ENCODE data around the gene SIAE. TPM values are rescaled to one million over a fixed set of nuclear protein-coding genes. Genes with fewer than 3 reads are reported as not detected.
"Not testable (repeated sequence)": the region's sequence is repeated elsewhere in the genome, so short reads cannot be mapped to it uniquely, and the experiment has no call there.

The SIAE gene
- total RNA-seq, 6 experiments from 2014 or later: 30.9 to 56.8 (median 35.6) TPM

DNA sequence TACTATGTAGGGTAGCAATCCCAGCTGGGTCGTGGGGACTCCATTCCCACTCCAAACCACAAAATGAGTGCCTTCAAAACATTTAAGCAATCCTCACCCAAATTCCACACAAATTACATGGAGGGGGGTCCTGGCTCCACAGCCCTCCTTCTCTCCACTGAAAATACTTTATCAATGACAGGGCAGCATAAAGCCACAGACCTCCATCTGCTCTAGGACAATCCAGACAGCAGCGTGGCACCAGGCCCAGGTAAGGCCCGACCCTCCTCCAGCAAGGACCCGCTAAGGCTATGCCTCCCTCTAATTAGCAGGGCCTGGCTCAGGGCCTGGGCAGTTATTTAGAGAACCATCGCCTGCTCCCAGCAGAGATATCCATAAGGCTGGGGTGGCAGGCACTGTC lies 62.5 kb downstream of the SIAE start, which contains the start of gene PANX3:
PANX3 (plus strand) TSS at position 365 of the 400 bp plus-strand sequence. CDS start 129 bp downstream, outside the sequence.
- Histone ChIP-seq H3K36me3 (no peaks in the 10 kb centered on the region), H3K9me3 (no peaks in the 10 kb centered on the region), H3K27ac (no peak within 1 kb of the TSS), H3K4me1 (no peaks in the 10 kb centered on the region), H3K27me3 (no peaks in the 10 kb centered on the region), H3K4me3 (no peak within 1 kb of the TSS)
- no peak for DNase-seq
- ATAC-seq: no peak
- no peak for TF ChIP-seq POLR2A (IDR thresholded peaks at IDR 0.05)
- TF ChIP-seq, protein P1, sequence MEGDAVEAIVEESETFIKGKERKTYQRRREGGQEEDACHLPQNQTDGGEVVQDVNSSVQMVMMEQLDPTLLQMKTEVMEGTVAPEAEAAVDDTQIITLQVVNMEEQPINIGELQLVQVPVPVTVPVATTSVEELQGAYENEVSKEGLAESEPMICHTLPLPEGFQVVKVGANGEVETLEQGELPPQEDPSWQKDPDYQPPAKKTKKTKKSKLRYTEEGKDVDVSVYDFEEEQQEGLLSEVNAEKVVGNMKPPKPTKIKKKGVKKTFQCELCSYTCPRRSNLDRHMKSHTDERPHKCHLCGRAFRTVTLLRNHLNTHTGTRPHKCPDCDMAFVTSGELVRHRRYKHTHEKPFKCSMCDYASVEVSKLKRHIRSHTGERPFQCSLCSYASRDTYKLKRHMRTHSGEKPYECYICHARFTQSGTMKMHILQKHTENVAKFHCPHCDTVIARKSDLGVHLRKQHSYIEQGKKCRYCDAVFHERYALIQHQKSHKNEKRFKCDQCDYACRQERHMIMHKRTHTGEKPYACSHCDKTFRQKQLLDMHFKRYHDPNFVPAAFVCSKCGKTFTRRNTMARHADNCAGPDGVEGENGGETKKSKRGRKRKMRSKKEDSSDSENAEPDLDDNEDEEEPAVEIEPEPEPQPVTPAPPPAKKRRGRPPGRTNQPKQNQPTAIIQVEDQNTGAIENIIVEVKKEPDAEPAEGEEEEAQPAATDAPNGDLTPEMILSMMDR (IDR thresholded peaks at IDR 0.05): no peak
- intact Hi-C loops (cut with DNase I): no loop called here
- WGBS (ENCODE audit: insufficient coverage, low coverage, low lambda C conversion rate, missing lambda C conversion rate): 19% methylated on average over 2 of the region's 5 CpGs

DNA sequence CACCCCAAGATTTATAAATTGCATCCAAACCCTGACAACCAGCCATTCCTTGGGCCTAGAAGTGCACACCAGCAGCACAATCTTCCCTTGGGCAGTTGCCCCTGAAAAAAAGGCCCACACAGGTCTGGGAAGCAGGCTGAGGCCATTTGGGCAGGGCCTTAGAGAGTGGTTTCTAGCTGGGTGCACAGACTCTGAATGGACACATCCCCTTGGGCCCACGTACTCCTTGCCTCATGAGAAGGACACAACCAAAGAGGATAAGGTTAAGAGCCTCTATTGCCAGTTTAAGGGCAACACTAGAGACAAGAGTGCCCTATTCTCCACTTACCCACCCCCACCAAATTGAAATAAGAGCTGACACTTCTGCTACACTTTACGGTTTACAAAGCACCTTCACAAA lies 63.2 kb downstream of the SIAE start:
- Histone ChIP-seq H3K4me1 (no peaks in the 10 kb centered on the region), H3K36me3 (no peaks in the 10 kb centered on the region), H3K27ac (no peak overlapping the region), H3K4me3 (no peak overlapping the region), H3K9me3 (no peaks in the 10 kb centered on the region), H3K27me3 (no peaks in the 10 kb centered on the region)
- intact Hi-C loops (cut with DNase I): no loop called here
- DNase-seq (no peak), ATAC-seq (no peak)
- 100% methylated on average over 1 of the region's 2 CpGs for WGBS (ENCODE audit: insufficient coverage, low coverage, low lambda C conversion rate, missing lambda C conversion rate)
- no peak for TF ChIP-seq POLR2A (IDR thresholded peaks at IDR 0.05)
- TF ChIP-seq, protein P1 (IDR thresholded peaks at IDR 0.05): no peak

DNA sequence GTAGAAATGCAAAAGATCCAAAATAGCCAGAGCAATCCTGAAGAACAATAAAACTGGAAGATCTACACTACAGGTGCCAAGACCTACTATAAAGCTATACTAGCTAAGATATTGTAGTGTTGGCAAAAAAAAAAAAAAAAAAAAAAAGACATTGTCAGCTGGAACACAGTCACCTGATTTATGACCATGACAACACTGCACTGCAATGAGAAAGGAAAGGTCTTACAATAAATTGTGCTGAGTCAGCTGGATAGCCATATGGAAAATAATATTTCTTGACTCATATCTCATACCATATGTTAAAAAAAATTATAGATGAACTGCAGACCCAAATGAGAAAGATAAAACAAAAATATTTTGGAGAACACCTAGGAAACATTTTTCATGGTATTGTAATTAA lies 65.4 kb downstream of the SIAE start:
- no peak for TF ChIP-seq POLR2A (IDR thresholded peaks at IDR 0.05)
- TF ChIP-seq, protein P1 (IDR thresholded peaks at IDR 0.05): no peak
- intact Hi-C loops (cut with DNase I): no loop called here
- Histone ChIP-seq H3K4me1 (no peaks in the 10 kb centered on the region), H3K4me3 (no peak overlapping the region), H3K27ac (no peak overlapping the region), H3K27me3 (no peaks in the 10 kb centered on the region), H3K36me3 (no peaks in the 10 kb centered on the region), H3K9me3 (no peaks in the 10 kb centered on the region)
- ATAC-seq (no peak), DNase-seq (no peak)

DNA sequence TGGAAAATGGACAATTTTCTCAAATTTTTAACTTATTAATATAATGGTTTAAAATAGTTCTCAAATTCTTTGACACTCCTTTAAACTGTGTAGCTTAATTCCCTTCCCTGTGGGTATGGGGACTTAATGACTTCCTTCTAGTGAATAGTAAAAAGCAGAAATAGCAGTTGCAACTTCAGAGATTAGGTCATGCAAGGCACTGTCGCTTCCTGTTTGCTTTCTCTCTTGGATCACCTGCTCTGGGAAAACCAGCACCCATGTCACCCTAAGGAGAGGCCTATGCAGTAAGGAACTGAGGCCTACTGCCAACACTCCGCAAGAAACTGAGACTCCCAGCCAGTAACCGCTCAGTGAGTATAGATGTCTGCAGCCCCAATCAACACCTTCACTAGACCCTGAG lies 67.8 kb downstream of the SIAE start:
- Histone ChIP-seq H3K4me3 (no peak overlapping the region), H3K27ac (no peak overlapping the region), H3K9me3 (no peaks in the 10 kb centered on the region), H3K27me3 (no peaks in the 10 kb centered on the region), H3K36me3 (no peaks in the 10 kb centered on the region), H3K4me1 (no peaks in the 10 kb centered on the region)
- intact Hi-C loops (cut with DNase I): no loop called here
- DNase-seq (no peak), ATAC-seq (peak; percentile 33 to 68 (median 55))
- TF ChIP-seq POLR2A (IDR thresholded peaks at IDR 0.05): no peak
- TF ChIP-seq, protein P1 (IDR thresholded peaks at IDR 0.05): no peak
- 34% methylated on average over 3 of the region's 3 CpGs for WGBS (ENCODE audit: insufficient coverage, low coverage, low lambda C conversion rate, missing lambda C conversion rate)

DNA sequence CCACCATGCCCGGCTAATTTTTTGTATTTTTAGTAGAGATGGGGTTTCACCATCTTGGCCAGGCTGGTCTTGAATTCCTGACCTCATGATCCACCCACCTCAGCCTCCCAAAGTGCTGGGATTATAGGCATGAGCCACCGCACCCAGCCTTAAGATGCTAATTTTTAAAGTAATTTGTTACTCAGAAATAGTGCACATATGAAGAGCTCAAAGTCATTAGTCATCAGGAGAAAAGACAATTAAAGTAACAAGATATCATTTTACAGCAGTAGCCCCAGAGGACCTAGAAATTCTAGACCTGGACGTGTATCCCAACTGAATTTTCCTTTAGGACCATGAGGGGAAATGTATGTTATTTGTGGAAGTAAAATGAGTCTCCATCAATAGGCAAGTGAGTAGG lies 70.8 kb downstream of the SIAE start:
- H3K4me1 ChIP-seq; H3K36me3 ChIP-seq; intact Hi-C loops (cut with DNase I); ATAC-seq; H3K4me3 ChIP-seq; H3K27me3 ChIP-seq; H3K27ac ChIP-seq; H3K9me3 ChIP-seq; DNase-seq: not testable (repeated sequence)
- 33% methylated on average over 3 of the region's 3 CpGs for WGBS (ENCODE audit: insufficient coverage, low coverage, low lambda C conversion rate, missing lambda C conversion rate)
